GM12875 (cell line): ENCODE measurements around the gene CHST6.
A peak's percentile ranks its signal among the peaks of the same experiment; 100 is the strongest.

Experiments
- H3K4me3 ChIP-seq: one replicate; pipeline ENCODE4 v1.5.1; 2011; ENCODE audit warnings: low read depth, low read length, control low read depth
- CTCF ChIP-seq: IDR thresholded peaks from 2 replicates; pipeline ENCODE4 v1.5.1; 2011; ENCODE audit warnings: low read depth, mild to moderate bottlenecking, control low read depth, inconsistent platforms, low read length, moderate library complexity, borderline replicate concordance; ENCODE audit not compliant: insufficient read depth

CHST6 gene

GRCh38 chr16:75472908-75473877 is 22.0 kb downstream of the CHST6 start:
- TF ChIP-seq CTCF, result no peak
- no peak overlapping the region for H3K4me3 ChIP-seq

GRCh38 chr16:75471723-75472633 is 23.3 kb downstream of the CHST6 start:
- peak; percentile 73 for TF ChIP-seq CTCF
- no peak overlapping the region for H3K4me3 ChIP-seq

GRCh38 chr16:75466760-75467159 is 28.5 kb downstream of the CHST6 start:
- TF ChIP-seq CTCF, result no peak
- H3K4me3 ChIP-seq, result no peak overlapping the region

- H3K4me3 ChIP-seq, result peak within 1 kb of the TSS; percentile 86
- peak; percentile 99 for TF ChIP-seq CTCF
Measured at GRCh38 chr16:75464122-75464918, 30.9 kb downstream of the CHST6 start, which contains the start of gene TMEM170A. TSS of gene TMEM170A (minus strand) at chr16:75464689. CDS start at chr16:75464600, 89 bp downstream.

GRCh38 chr16:75463389-75464121 is 31.7 kb downstream of the CHST6 start:
- peak overlapping the region; percentile 86 for H3K4me3 ChIP-seq

- H3K4me3 ChIP-seq, result no peak overlapping the region
- TF ChIP-seq CTCF, result no peak
Measured at GRCh38 chr16:75462806-75463205, 32.4 kb downstream of the CHST6 start.

GRCh38 chr16:75461575-75461974 is 33.7 kb downstream of the CHST6 start:
- H3K4me3 ChIP-seq, result no peak overlapping the region
- no peak for TF ChIP-seq CTCF
